ENCODE measurements around the gene EFEMP2.

EFEMP2 gene

DNA sequence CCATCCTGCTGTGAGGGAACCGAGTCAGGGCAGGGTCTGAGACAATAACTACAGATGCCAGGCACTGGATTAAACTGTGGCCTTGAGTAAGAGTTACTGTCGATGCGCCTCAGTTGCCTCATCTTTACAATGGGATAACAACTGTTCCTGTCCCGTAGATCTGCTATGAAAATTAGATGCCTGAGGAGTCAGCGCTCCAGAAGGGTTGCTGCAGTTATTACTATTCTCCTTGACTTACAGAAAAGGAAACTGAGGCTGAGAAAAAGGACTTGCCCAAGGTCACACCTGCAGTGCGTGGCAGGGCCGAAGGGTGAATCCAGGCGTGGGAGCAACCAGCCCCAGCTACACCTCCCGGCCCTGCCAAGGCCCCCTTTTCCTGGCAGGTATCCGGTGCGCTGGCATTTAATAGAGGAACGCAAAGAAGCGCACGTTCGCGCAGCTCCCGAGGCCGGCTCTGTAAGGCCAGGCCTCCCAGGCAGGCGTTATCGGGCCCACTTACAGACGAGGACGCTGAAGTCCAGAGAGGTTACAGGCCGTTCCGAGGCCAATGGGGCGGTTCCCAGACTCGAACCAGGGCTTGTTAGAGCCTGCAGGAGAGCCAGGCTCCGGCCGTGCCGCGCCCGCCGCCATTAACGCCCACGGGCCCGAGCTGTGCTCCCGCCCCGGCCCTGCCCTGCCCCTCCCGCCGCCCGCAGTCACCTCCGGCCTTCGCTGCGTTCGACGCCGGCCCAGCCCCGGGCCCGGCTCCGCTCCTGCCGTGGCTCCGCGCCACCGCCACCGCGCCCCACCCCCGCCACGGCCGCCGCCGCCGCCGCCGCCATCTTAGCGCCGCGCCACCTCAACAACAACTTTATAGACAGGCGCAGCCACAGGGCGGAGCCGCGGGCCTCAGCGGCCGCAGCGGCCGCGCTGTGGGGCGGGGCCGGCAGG is 45.9 kb upstream of the EFEMP2 start, which contains the start of gene C11orf68:
C11orf68 (minus strand) TSS at position 852 of the 930 bp plus-strand sequence; CDS start at position 821, 31 bp downstream.
- TF ChIP-seq, protein P1, sequence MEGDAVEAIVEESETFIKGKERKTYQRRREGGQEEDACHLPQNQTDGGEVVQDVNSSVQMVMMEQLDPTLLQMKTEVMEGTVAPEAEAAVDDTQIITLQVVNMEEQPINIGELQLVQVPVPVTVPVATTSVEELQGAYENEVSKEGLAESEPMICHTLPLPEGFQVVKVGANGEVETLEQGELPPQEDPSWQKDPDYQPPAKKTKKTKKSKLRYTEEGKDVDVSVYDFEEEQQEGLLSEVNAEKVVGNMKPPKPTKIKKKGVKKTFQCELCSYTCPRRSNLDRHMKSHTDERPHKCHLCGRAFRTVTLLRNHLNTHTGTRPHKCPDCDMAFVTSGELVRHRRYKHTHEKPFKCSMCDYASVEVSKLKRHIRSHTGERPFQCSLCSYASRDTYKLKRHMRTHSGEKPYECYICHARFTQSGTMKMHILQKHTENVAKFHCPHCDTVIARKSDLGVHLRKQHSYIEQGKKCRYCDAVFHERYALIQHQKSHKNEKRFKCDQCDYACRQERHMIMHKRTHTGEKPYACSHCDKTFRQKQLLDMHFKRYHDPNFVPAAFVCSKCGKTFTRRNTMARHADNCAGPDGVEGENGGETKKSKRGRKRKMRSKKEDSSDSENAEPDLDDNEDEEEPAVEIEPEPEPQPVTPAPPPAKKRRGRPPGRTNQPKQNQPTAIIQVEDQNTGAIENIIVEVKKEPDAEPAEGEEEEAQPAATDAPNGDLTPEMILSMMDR (IDR thresholded peaks at IDR 0.05; ENCODE audit: low read depth, low read length), result no peak
- DNase-seq (ENCODE audit: low read depth in 2 of 2), result peak; percentile 42 to 47
- peak within 1 kb of the TSS; percentile 88 to 91 for H3K4me3 ChIP-seq (replicated peaks in 1 of 2; ENCODE audit: low read depth in 2 of 2, low read length in 2 of 2)

DNA sequence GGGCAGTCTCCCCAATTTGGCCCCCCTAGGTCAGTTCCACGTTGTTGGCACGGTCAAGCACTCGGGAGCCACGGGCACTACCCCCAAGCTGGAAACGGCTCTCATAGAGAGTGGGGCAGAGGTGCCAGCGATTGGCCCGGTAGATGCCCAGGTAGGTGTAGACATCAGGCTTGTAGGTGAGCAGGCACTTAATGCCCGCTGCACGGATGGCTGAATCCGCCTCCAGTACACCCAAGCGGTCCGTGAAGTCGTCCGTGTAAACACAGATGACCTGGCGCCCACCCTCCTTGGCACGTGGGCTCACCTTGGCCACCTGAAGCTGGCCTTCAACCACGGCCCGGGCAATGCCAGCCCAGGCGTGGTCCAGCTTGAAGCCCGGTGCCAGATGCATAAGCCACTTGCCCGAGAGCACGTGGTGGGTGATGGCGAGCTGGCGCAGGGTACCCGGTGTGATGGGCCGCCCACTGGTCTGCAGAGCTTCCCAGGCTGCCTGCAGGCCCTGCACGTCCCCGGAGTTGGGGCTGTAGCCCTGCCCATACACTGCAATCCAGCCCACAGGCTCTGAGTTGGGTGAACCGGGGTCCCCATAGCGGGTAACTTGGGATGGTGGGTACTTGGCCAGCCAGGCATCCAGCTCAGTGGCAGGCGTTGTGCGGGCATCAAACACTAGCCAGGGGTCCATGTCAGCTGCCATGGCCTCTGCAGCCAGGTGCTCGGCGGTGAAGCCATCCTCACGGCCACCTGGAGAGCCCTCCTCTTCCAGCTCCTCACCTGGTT is 45.0 kb upstream of the EFEMP2 start:
- no peak for DNase-seq (ENCODE audit: low read depth in 2 of 2)
- TF ChIP-seq, protein P1 (IDR thresholded peaks at IDR 0.05; ENCODE audit: low read depth, low read length), result no peak
- H3K4me3 ChIP-seq (replicated peaks in 1 of 2; ENCODE audit: low read depth in 2 of 2, low read length in 2 of 2), result peak overlapping the region; percentile 88 to 91

DNA sequence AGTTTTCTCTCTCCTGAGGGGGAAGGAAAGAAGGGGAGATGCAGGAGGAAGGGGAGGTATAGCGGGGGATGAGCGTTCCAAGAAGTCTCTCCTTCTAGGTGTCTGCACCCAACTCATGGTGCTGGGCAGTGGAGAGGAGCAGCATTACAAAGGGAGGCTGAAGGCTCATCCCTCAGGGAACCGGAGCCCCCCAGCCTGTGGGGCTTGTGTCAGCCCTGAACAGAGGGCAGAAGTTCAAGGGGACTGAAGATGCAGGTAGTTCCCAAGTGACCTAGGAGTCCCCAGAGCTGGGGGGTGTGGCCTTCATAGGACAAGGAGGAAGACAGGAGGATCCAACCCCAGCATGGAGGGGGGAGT is 44.5 kb upstream of the EFEMP2 start:
- H3K4me3 ChIP-seq (replicated peaks in 1 of 2; ENCODE audit: low read depth in 2 of 2, low read length in 2 of 2), result peak overlapping the region in 1 of 2 donors; percentile 88
- TF ChIP-seq, protein P1 (IDR thresholded peaks at IDR 0.05; ENCODE audit: low read depth, low read length), result no peak

DNA sequence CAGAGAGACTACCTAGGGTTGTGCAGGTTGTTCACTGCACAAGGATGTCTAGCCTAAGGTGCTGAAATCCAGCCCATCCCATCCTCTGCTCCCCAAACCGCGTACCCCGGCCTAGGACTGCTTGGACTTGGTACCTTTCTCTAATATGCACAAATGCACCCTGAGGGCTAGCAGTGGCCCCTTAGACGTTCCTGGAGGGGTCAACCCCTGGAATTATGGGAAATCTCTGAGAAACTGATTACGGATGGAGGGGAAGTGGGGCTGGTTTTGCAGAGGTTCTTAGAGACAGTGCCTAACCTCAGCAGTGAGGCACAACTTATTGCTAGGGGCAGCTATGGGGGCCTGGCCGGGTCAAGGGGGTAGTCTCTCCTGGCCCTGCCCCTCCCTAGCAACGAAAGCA is 43.8 kb upstream of the EFEMP2 start:
- H3K4me3 ChIP-seq (replicated peaks in 1 of 2; ENCODE audit: low read depth in 2 of 2, low read length in 2 of 2), result peak overlapping the region in 1 of 2 donors; percentile 18
- TF ChIP-seq, protein P1 (IDR thresholded peaks at IDR 0.05; ENCODE audit: low read depth, low read length), result no peak
- no peak for DNase-seq (ENCODE audit: low read depth in 2 of 2)

More for the DNA sequence above, 44.5 kb upstream of the EFEMP2 start:
- no peak for DNase-seq (ENCODE audit: low read depth in 2 of 2)

DNA sequence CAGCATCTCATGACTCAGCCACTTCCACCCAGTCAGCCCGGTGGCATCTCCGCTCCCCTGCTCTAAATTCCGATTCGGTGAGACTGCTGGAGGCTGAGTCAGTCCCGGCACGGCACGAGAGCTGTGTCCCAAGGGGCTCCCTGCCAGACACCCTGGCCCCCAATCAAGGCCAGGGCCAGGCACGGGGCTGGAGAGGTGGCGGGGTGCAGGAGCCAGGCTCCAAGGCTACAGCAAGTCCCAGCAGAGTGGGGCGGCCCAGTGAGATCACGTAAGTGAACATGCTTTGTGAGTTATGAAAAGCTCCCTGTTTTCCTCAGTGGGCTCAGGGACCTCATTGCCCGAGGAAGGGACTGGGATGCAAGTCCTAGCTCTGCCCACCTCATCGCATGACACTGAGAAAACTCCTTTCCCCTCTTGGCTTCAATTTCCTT is 43.2 kb upstream of the EFEMP2 start:
- H3K4me3 ChIP-seq (replicated peaks in 1 of 2; ENCODE audit: low read depth in 2 of 2, low read length in 2 of 2), result peak overlapping the region; percentile 18 to 19
- DNase-seq (ENCODE audit: low read depth in 2 of 2), result peak; percentile 96 to 99
- TF ChIP-seq, protein P1 (IDR thresholded peaks at IDR 0.05; ENCODE audit: low read depth, low read length), result no peak

DNA sequence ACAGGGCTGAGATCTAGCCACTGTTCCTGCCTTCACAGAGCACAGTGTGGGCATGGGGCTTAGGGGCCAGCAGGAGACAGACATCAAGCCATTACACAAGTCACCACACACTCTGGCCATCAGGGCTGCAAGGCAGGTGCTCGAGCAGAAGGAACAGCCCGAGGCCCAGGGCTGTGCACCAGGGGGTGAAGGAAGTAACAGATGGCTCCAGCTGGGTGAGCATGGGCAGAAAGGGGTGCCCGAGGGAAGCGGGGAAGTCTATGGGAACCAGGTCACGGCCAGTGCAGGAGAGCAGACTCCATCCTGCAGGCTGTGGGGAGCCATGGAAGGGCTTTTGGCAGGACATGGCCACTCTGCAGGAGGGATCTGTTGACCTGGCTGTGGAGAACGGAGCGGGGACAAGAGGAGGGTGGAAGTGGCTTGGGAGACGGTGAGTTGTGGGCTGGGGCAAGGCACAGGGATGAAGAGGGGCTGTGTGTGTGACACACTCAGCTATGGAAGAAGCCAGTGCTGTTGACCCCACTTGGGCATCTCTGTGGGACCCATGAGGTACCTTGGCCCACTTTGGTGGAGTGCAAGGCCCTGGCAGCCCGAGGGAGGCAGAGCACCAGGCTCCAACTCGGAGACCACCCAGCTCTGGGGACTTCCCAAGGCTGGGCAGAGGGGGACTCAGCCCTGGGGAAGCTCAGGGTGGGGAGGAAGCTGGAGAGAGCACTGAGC is 42.7 kb upstream of the EFEMP2 start:
- peak overlapping the region in 1 of 2 donors; percentile 14 for H3K4me3 ChIP-seq (replicated peaks in 1 of 2; ENCODE audit: low read depth in 2 of 2, low read length in 2 of 2)
- TF ChIP-seq, protein P1 (IDR thresholded peaks at IDR 0.05; ENCODE audit: low read depth, low read length), result no peak
- no peak for DNase-seq (ENCODE audit: low read depth in 2 of 2)

All from cardiac fibroblast (primary cell).